HT1080 (cell line): ENCODE measurements around the gene COL4A5. TPM values are rescaled to one million over a fixed set of nuclear protein-coding genes. Genes with fewer than 3 reads are reported as not detected.

Source experiments
- DNase-seq: peaks from one replicate; pipeline ENCODE4 v3.0.0-alpha.2; 2015; ENCODE audit warnings: low read depth
- total RNA-seq: library from RNA; depleted of rRNA; stranded (reverse); fragments of >200 nt; shearing (Covaris generic); gene quantifications from 2 replicates; pipeline ENCODE4 v1.2.3, GENCODE V29; 2014

The COL4A5 gene
- total RNA-seq, 1 experiment from 2014 or later: 7.2 TPM

DNA sequence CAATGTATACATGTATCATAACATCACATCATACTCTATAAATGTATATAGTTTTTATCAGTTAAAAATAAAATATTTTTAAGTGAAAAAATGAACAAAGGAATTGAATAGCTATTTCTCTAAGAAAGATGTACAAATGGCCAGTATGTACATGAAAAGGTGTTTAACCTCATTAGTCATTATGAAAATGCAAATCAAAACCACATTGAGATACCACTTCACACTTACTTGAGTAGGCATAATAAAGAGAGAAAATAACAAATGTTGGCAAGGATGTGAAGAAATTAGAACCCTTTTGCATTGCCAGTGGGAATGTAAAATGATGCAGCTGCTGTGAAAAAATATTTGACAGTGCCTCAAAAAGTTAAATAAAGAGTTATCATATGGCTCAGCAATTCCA lies 201.2 kb downstream of the COL4A5 start:
- DNase-seq: no peak

DNA sequence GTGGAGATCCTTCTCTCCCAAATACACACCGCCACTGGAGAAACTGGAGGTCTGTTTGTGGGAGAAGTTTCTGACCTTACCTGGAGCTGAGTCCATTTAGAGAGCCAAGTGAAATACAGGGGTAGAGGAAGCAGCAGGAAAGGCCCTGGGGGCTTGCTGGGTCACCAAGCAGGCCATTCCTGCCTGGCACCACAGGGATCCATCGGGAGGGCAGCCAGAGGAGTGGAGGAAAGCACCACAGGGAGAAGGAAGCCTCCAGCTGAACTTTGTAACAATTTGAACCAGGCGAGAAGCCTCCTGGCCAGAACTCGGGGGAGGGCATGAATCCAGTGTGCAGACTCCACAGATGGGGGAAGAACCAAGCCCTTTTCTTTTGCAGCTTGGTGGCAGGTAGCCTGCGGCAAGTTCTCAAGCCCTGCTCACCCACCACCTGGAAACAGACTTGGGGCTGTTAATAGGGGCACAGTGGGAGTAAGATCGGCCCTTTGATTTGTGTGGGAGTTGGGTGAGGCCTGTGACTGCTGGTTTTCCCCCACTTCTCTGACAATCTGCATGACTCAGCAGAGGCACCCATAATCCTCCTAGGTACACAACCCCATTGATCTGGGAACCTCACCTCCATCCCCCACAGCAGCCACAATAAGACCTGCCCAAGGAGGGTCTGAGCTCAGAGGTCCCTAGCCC lies 202.1 kb downstream of the COL4A5 start:
- no peak for DNase-seq

DNA sequence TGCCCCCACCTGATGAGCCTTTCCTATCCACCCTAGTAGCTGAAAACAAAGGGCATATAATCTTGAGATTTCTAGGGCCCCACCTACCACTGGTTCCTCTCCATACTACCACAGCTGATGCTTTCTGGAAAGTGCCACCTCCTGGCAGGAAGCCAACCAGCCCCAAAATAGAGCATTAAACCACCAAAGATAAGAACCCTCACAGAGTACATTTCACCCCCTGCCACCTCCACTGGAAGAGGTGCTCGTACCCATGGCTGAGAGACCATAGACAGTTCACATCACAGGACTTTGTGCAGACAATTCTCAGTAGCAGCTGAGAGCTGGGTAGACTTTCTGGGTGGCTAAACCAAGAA lies 202.6 kb downstream of the COL4A5 start:
- DNase-seq: no peak

DNA sequence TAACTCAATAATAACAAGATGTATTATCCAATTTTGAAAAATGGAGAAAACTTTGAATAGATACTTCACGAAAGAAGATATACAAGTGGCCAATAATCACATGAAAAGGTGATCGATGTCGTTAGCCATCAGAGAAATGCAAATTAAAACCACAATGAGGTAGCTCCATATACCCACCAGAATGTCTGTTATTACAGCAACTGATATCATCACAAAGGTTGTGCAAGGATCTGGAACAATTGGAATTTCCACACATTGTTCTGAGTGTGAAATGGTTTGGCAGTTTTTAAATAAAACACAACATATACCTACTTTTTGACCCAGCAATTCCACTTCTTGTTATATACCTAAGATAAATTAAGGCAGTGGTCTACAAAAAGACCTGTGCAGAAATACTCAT lies 225.1 kb downstream of the COL4A5 start:
- DNase-seq: no peak

DNA sequence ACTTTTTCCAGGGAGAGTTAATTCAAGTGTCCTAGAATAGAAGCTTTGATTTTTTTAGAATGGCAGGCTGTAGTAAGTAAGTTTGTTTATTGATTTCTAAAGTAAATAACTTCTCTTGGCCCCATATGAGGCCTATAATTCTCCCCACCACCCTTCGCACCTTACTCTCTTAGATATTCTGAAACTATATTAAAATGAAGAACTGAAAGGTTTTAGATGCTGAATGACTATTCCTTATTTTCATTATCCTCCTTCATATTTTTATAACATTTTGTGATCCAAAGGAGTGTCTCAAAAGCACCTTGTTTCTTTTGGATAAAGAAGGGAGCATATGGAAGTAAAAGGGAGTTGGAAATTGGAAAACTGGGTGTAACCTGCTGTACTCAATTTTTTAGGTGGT lies 226.5 kb downstream of the COL4A5 start:
- no peak for DNase-seq

DNA sequence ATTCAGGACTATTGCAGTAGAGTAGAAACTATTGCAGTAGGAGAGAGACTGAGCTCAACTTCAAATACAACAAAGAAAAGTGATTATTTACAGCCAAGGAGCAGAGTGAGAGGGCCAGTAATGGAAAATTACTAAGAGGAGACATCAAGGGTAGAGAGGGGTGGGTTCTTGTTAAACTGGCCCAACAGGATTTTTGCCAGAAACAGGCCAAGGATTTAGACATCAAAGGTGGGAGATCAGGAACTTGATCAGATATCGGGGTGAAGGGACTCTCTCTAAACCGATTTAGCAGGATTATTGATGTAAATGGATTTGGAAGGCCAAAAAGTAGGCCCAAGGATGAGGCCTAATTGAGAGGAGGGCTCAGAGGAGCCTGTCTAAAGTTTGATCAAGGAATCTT lies 231.9 kb downstream of the COL4A5 start:
- DNase-seq: no peak

DNA sequence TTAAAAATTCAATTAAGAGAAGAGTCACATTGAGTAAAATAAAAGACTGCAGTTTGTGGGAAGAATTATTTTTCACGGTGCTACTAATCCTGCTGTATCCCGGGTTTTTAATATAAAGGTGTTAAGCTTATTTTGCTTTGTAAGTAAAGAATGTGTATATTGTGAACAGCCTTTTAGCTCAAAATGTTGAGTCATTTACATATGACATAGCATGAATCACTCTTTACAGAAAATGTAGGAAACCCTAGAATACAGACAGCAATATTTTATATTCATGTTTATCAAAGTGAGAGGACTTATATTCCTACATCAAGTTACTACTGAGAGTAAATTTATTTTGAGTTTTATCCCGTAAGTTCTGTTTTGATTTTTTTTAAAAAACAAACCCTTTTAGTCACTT lies 257.1 kb downstream of the COL4A5 start:
- DNase-seq: peak; percentile 3

DNA sequence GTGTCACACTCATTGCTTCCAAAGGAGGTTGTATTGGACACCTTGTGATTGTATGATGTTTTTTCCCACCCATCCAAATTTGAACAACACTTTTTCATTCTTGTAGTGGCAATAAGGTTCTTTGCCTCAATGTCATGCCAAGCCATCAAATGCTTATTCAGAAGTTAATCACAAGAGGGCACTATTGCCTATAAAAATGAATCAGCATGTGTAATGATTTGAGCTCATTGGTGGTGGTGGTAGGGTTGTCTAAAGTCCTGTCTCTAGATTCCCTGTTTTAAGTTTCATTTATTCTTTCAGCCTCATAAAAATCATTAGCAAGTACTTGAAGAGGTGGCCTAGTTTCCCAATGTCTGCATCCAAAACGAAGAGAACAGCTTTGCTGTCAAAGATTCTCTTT lies 259.7 kb downstream of the COL4A5 start:
- DNase-seq: peak; percentile 16

DNA sequence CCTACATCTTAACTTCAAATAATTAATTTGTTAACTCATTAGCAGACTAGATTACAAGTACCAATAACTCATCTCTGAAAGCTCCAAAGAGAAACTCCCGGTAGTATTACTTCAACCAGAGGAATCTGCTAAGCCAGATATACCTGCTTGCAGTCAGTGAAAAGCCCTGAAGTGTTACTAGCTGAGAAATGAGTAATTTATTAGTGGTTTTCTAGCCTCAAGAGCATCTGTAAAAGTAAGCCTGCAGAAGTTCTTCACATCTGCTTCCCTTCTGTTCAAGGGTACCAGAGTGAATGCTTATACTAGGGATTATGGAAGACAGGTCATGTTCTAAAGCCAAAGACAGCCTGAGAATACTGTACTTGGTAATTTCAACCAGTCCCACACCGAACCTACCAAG lies 262.0 kb downstream of the COL4A5 start:
- DNase-seq: no peak

DNA sequence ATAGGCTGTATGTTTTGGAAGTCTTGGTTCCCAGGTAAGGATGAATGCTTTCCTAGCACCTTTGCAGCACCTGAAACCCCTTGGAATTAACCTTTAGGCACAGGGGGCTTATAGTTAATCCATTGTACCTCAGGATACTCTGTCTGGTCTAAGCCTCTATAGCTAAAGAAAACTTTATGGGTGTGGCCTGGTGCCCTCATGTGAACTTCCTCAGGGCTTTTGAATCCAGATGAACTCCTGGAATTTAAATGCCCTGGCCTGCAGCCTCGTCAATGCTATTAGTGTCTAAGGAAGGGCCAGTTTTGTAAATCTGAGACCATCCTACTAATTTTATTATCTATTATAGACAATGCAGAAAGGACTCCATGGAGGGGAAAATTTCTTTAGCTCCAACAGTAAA lies 262.9 kb downstream of the COL4A5 start:
- no peak for DNase-seq

DNA sequence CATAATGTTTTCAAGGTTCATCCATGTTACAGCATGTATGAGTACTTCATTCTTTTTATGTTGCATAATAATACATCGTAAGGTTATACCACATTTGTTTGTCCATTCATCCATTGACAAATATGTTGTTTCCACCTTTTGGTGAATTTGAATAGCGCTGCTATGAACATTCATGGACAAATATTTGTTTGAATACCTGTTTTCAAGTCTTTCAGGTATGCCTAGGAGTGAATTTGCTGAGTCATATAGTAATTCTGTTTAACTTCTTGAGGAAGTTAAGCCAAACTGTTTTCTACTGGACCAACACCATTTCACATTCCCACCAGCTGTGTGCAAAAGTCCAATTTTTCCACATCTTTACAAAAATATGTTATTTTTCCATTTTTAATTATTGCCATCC lies 265.2 kb downstream of the COL4A5 start:
- DNase-seq: no peak

DNA sequence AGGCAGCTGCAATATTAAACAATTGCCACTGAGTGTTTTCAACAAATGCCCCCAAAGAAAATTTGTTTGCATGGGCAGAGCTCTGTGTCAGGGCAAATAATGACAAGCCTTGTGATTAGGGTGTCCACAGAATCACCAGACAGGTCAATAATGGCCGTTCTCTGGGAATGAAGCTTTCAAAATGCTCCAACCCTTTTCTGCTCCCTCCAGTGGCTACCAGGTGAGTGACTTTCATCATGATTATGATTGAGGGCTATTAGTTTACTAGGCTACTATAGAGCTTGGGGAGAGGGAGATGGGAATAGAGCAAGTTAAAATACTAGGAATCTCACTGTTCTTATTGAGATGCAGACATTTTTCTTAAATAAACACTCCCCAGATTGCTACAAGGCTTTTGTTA lies 273.2 kb downstream of the COL4A5 start:
- no peak for DNase-seq

DNA sequence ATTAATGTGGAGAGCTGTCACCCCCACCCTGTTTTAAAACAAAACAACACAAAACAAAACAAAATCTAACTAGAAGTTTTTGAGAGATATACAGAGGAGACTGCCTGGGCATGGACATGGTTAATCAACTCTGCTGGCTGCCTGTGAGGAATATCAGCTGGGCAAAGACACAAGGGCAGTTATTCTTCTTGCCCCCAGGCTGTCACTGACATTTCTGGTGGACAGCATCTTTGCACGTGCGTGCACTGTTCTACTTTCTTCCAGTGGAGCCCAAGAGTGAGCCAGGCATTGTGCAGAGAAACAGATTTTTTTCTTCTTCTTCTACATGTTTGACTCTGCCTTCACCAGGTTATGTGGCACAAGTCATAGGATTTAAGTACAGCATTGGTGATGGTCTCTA lies 282.9 kb downstream of the COL4A5 start:
- DNase-seq: no peak

DNA sequence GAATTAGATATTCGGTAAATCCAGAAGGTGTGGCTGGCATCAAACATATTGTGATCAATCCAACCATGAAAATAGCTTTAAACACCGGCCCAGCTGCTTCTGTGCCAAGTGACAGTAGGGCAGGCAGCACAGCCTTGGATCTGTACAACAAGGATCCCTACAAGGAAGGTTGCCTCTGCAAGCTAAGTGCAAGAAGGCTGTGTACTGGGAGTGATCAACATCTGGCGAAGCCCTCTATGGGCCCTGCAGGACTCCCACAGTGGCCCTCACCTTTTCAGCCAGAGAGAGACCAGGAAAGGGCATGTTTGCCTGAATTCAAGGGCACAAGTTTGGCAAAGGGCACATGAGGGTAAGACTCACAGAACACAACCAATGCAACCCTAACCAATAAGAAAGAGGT lies 287.1 kb downstream of the COL4A5 start:
- DNase-seq: no peak

DNA sequence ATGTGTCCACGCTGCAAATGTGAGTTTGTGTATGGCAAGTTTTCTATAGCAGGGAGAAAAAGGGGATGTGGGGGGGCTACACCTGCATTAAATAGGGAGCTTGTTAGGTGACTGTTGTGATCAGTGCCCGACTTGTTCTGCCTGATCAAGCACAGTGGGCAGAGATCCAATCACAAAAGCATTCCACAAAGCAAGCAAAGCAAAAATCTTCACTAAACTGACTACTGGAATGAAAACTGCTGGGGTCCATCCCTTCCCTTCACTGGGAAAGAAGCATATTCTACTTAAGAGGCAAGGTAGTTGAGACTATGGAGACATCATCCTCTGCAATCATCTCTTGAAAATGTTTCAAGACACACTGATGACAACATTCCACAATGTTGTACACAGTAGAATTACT lies 291.5 kb downstream of the COL4A5 start:
- DNase-seq: no peak

DNA sequence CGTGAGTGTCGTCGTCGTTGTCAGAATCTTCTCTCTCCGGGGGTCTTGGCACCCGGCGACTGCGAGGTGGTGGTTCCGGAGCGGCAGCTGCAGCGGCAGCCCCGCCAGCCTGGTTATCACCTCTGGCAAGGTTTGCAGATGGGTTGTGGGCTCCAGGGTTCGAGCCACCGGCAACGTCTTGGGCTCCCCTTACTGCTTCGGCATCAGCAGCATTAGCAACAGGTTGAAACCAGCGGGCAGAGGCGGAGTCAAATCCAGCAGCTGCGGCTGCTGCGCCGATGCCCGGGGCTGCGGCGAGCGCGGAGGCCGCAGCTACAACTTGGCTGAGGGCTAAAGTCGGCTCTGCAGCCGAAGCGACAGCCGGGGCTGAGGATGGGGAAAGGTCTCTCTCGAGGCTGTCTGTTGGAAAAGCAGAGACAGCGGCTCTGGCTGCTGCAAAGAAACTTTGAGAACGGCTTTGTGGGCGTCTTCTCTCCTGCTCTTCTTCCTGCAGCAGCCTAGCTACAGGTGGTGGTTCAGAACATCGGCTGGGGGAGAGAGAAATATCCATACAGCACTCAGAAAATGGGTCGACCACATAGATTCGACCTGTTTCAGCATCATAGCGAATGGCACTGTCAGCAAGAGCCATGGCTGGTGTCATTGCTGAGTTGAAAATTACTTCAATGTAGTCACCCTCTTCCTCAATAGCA lies 293.1 kb downstream of the COL4A5 start:
- DNase-seq: no peak

DNA sequence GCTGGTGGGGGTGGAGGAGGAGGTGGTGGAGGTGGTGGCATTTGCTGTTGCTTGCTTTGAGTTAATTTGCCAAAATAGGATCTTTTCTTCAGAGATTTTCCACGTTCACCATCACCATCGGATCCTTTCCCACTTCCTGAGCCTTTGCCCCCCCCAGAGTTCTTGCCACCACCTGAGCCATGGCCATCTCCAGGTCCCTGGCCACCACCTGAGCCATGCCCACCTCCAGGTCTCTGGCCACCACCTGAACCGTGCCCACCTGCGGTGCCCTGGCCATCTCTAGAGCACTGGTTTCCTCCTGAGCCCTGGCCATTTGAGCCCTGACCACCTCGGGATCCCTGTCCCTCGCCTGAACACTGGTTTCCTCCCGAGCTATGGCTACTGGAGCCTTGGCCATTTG lies 294.8 kb downstream of the COL4A5 start:
- no peak for DNase-seq

DNA sequence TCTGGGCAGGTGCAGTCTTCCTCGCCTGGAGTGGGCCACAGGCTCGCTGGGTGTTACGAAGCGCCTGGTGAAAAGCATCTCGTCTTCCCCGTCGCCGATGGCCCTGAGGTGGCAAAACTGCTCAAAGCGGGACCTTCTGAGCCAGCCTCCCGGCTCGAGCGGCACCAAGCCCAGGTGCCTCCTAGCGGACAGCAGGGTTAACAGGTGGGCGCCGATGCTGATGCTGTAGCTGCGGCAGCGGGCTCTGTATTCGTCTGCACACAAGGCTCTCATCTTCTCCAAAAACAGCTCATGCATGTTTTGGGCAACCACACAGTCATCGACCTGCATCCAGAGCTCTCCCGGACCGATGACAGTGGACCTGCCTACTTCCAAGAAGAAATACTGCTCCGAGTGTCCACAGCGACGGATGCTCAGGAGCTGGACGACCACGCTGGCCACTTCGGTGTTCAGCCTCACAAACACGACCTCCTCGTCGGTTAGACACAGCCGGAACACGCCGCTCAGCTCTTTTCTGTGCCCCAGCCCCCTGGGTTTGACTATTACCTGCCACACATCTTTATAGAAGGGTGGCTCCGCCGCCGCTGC lies 295.5 kb downstream of the COL4A5 start:
- no peak for DNase-seq

DNA sequence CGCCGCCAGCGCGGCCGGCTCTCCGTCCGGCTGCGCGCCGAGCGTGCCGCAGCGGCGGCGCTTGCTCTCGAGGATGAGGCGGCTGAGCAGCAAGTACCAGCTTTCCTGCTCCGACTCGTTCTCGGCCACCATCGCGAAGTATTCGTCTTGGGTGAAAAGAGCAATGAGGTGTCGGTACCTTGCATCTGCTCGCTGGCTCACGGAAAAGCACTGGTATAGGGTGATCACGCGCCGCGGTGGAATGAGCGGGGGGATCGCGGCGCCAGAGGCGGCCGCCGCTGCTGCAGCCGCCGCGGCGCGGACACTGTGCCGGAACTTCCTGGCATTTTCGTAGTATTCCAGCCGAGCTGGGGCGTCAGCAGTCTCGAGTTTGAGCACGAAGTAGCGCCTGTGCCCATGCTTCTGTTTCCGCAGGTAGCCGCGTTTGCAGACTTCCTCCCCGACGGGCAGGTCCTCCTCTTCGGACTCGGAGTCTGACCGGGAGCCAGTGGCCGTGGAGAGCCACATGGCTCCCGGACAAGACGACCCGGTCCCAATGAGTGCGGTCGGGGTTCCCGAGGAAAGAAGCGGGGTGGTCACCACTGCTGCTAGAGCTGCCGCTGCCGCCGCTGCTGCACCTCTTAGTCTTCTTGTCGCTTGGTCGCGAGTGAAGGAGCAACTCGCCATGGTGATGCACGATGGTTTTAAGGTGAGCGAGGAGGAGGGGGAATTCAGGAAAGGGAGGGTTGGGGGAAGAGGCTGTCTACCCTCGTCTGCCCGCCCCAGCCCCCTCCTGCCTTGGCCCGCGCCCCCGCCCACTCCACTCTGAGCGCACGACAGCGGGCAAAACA lies 296.3 kb downstream of the COL4A5 start:
- DNase-seq: no peak

DNA sequence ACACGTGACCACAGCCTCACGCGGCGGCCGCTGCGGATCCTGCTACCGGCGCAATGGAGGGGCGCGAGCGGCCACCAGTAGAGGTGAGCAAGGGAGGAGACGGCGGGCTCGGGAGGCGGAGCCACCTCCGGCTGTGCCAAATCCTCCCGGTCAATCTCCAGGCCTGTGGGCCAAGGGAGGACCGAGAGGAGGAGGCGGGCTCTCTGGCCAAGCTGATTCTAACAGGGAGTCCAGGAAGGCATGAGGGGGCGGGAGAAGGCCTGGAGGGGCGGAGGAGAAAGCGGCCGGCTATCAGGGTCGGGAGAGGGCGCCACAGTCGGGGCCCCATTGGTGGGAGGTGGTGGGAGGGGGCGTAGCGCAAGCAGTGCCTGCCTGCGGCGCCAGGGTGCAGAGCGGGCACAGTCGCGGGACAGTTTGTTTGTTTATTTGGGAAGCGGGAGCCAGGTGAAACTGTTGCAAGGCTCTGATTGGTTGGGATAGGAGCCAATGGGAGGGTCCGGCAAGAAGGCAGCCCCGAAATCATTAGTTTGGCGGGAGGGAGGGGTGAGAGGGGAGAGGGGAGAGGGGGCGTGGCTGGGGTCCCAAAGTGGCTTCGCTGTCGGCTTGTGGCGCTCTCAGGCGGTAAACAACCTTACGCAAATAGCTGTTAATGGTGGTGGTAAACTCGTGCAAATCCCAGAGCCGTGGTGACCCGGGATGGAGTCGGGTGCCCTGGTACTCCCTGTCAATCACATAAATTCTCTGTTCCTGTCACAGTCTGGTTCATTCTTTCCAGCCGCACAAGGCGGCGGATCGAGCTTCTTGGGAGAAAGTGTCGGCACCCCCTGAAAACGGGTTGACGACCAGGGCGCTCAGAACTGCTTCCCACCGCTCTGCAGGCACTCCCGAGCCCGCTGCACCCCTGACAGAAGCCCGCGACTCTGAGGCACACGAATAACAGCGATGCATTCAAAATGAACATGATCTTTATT lies 297.2 kb downstream of the COL4A5 start, which contains the start of gene IRS4:
Gene IRS4 (minus strand): TSS at position 55 of the 971 bp plus-strand sequence.
- peak; percentile 11 for DNase-seq

DNA sequence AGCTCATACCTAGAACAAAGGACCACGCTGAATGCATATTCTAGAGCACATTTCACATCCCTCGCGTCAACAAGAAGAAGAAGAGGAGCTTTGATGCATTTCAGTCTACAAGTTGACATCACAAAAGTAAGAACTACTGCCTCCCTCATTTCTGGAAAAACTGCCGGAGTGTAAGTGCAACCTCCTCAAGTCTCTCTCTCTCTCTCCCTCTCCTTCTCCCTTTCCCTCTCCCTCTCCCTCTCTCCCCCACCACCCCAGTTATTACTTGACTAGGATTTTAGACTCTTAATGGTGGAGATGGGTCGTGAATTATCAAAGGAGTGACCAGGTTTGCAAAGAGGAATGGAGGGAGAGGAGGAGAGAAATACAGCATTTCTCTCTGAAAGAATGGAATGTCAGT lies 298.1 kb downstream of the COL4A5 start:
- no peak for DNase-seq
